H9 (cell line): ENCODE measurements around the gene FGD6. TPM values are rescaled to one million over a fixed set of nuclear protein-coding genes. Genes with fewer than 3 reads are reported as not detected.

Experiments used
- DNase-seq: peaks from one replicate; pipeline ENCODE4 v3.0.0-alpha.2; 2017
- H2AFZ ChIP-seq: one replicate; pipeline ENCODE4 v1.6.1; 2013; ENCODE audit warnings: mild to moderate bottlenecking, low read length, control low read depth, moderate library complexity
- H2AK5ac ChIP-seq: 2 replicates; pipeline ENCODE4 v1.6.1; 2013; ENCODE audit warnings: low read length, control low read depth, mixed read lengths; ENCODE audit not compliant: insufficient read length
- H2BK120ac ChIP-seq: one replicate; pipeline ENCODE4 v1.6.1; 2013; ENCODE audit warnings: low read depth, mild to moderate bottlenecking, low read length, control low read depth, inconsistent platforms; ENCODE audit not compliant: poor library complexity, severe bottlenecking
- H2BK12ac ChIP-seq: 2 replicates; pipeline ENCODE4 v1.6.1; 2013; ENCODE audit warnings: low read length, control low read depth, mixed read lengths, low read depth; ENCODE audit not compliant: insufficient read length
- H2BK15ac ChIP-seq: 2 replicates; pipeline ENCODE4 v1.6.1; 2013; ENCODE audit warnings: low read depth, low read length, control low read depth
- H2BK20ac ChIP-seq: one replicate; pipeline ENCODE4 v1.6.1; 2013; ENCODE audit warnings: low read depth, mild to moderate bottlenecking, low read length, control low read depth, inconsistent platforms; ENCODE audit not compliant: poor library complexity, severe bottlenecking
- H2BK5ac ChIP-seq: 2 replicates; pipeline ENCODE4 v1.6.1; 2013; ENCODE audit warnings: low read length, control low read depth, mixed read lengths; ENCODE audit not compliant: insufficient read length
- H3K14ac ChIP-seq: 2 replicates; pipeline ENCODE4 v1.6.1; 2013; ENCODE audit warnings: low read length, control low read depth; ENCODE audit not compliant: insufficient read depth
- H3K18ac ChIP-seq: 2 replicates; pipeline ENCODE4 v1.6.1; 2013; ENCODE audit warnings: low read depth, mild to moderate bottlenecking, mixed read lengths, low read length, control low read depth; ENCODE audit not compliant: insufficient read length
- H3K23ac ChIP-seq: 2 replicates; pipeline ENCODE4 v1.6.1; 2013; ENCODE audit warnings: low read length, control low read depth, mixed read lengths, low read depth; ENCODE audit not compliant: insufficient read length
- H3K23me2 ChIP-seq: 2 replicates; pipeline ENCODE4 v1.6.1; 2013; ENCODE audit warnings: low read depth, mild to moderate bottlenecking, mixed read lengths, low read length, control low read depth; ENCODE audit not compliant: insufficient read length, poor library complexity, severe bottlenecking
- H3K27ac ChIP-seq: 2 replicates; pipeline ENCODE4 v1.5.1; 2013; ENCODE audit warnings: low read length, control low read depth, mixed read lengths, low read depth; ENCODE audit not compliant: insufficient read length
- H3K27me3 ChIP-seq: 2 replicates; pipeline ENCODE4 v1.6.1; 2013; ENCODE audit warnings: low read length, control low read depth, inconsistent platforms; ENCODE audit not compliant: insufficient read depth
- H3K4ac ChIP-seq: 2 replicates; pipeline ENCODE4 v1.6.1; 2013; ENCODE audit warnings: low read depth, mild to moderate bottlenecking, control low read depth, inconsistent platforms, low read length, moderate library complexity
- H3K4me1 ChIP-seq: 2 replicates; pipeline ENCODE4 v1.6.1; 2013; ENCODE audit warnings: low read length, control low read depth, inconsistent platforms; ENCODE audit not compliant: insufficient read depth
- H3K4me2 ChIP-seq: 2 replicates; pipeline ENCODE4 v1.6.1; 2013; ENCODE audit warnings: low read length, control low read depth, mixed read lengths; ENCODE audit not compliant: insufficient read length, insufficient read depth
- H3K56ac ChIP-seq: 2 replicates; pipeline ENCODE4 v1.6.1; 2013; ENCODE audit warnings: low read depth, mild to moderate bottlenecking, mixed read lengths, low read length, control low read depth; ENCODE audit not compliant: insufficient read length
- H3K79me1 ChIP-seq: 2 replicates; pipeline ENCODE4 v1.6.1; 2013; ENCODE audit warnings: low read depth, mild to moderate bottlenecking, moderate library complexity, low read length, control low read depth, inconsistent platforms; ENCODE audit not compliant: insufficient read depth, poor library complexity, severe bottlenecking
- H3K79me2 ChIP-seq: 2 replicates; pipeline ENCODE4 v1.6.1; 2013; ENCODE audit warnings: low read length, control low read depth, inconsistent platforms; ENCODE audit not compliant: insufficient read depth
- H3K9ac ChIP-seq: 2 replicates; pipeline ENCODE4 v1.6.1; 2013; ENCODE audit warnings: low read length, control low read depth, mixed read lengths; ENCODE audit not compliant: insufficient read length; ENCODE audit errors: extremely low read depth
- H3K9me3 ChIP-seq: one replicate; pipeline ENCODE4 v1.6.1; 2013; ENCODE audit warnings: low read depth, low read length, inconsistent platforms; ENCODE audit not compliant: control insufficient read depth
- H3T11ph ChIP-seq: one replicate; pipeline ENCODE4 v1.6.1; 2013; ENCODE audit warnings: mild to moderate bottlenecking, low read length, control low read depth, inconsistent platforms
- H4K20me1 ChIP-seq: one replicate; pipeline ENCODE4 v1.6.1; 2013; ENCODE audit not compliant: control insufficient read depth, insufficient read length, insufficient read depth
- H4K5ac ChIP-seq: 2 replicates; pipeline ENCODE4 v1.6.1; 2013; ENCODE audit warnings: low read depth, mild to moderate bottlenecking, mixed read lengths, low read length, control low read depth; ENCODE audit not compliant: insufficient read length
- H4K8ac ChIP-seq: replicated peaks from 2 replicates; pipeline ENCODE4 v1.6.1; 2013; ENCODE audit warnings: low read length, control low read depth, mixed read lengths, low read depth; ENCODE audit not compliant: insufficient read length
- H4K91ac ChIP-seq: 2 replicates; pipeline ENCODE4 v1.6.1; 2013; ENCODE audit warnings: low read depth, mild to moderate bottlenecking, moderate library complexity, mixed read lengths, low read length, control low read depth; ENCODE audit not compliant: insufficient read length
- H3K27ac Mint-ChIP-seq, 3 experiments: 2 replicates in 2 of 3; 3 replicates in 1 of 3; pipeline ENCODE4 v1.8.0; 2020 to 2021; ENCODE audit warnings: mixed read lengths in 3 of 3, mild to moderate bottlenecking in 1 of 3, moderate library complexity in 1 of 3
- H3K27me3 Mint-ChIP-seq: 2 replicates; pipeline ENCODE4 v1.8.0; 2021; ENCODE audit warnings: low read depth, mild to moderate bottlenecking, moderate library complexity, mixed read lengths
- H3K36me3 Mint-ChIP-seq, 3 experiments: 2 replicates in 2 of 3; 3 replicates in 1 of 3; pipeline ENCODE4 v1.8.0; 2020 to 2021; ENCODE audit warnings: low read depth in 3 of 3, mixed read lengths in 3 of 3; ENCODE audit not compliant: insufficient read depth in 1 of 3
- H3K4me1 Mint-ChIP-seq, 2 experiments: 2 replicates each; pipeline ENCODE4 v1.8.0; 2020; ENCODE audit warnings: mixed read lengths in 2 of 2
- H3K4me3 Mint-ChIP-seq, 2 experiments: 2 replicates in 1 of 2; 3 replicates in 1 of 2; pipeline ENCODE4 v1.8.0; 2020 to 2021; ENCODE audit warnings: mild to moderate bottlenecking in 2 of 2, mixed read lengths in 2 of 2, moderate library complexity in 1 of 2
- H3K9me3 Mint-ChIP-seq, 2 experiments: 2 replicates in 1 of 2; 3 replicates in 1 of 2; pipeline ENCODE4 v1.8.0; 2020; ENCODE audit warnings: mild to moderate bottlenecking in 2 of 2, mixed read lengths in 2 of 2, moderate library complexity in 1 of 2
- CTCF ChIP-seq: fragments of 200-600 bp; sonication (generic); conservative IDR thresholded peaks from 3 replicates; pipeline ENCODE4 v1.8.0; 2021; ENCODE audit warnings: antibody characterized with exemption, mild to moderate bottlenecking
- WGBS: extraction: QIAGEN DNeasy Blood & Tissue Kit; methylation state at CpG from one replicate; pipeline ENCODE4 v1.1.7; 2013; ENCODE audit warnings: missing lambda C conversion rate, low lambda C conversion rate, mixed read lengths; ENCODE audit not compliant: insufficient read length; ENCODE audit errors: extremely low coverage; 5-methylcytosine and 5-hydroxymethylcytosine counted together
- total RNA-seq: library from RNA; stranded (reverse); gene quantifications from 2 replicates; pipeline ENCODE4 v1.2.1, GENCODE V29; 2021

FGD6 gene
- total RNA-seq, 1 experiment from 2014 or later, result 39.5 TPM

- Histone ChIP-seq H3K23me2 (no peaks in the 10 kb centered on the region), H3K79me2 (no peaks in the 10 kb centered on the region), H3K4ac (no peak overlapping the region), H3K27me3 (no peaks in the 10 kb centered on the region), H3K79me1 (no peaks in the 10 kb centered on the region), H3K9ac (no peak overlapping the region), H2BK15ac (no peak overlapping the region), H3K9me3 (no peaks in the 10 kb centered on the region), H2BK120ac (no peak overlapping the region), H4K5ac (no peak overlapping the region), H3T11ph (no peak overlapping the region), H3K4me1 (no peaks in the 10 kb centered on the region), H4K91ac (no peak overlapping the region), H3K23ac (no peak overlapping the region), H3K18ac (no peak overlapping the region), H3K56ac (no peak overlapping the region), H4K8ac (no peak overlapping the region), H3K4me2 (no peak overlapping the region), H2BK20ac (no peak overlapping the region), H3K27ac (no peak overlapping the region), H2AFZ (no peak overlapping the region), H2AK5ac (no peak overlapping the region), H4K20me1 (no peaks in the 10 kb centered on the region), H3K14ac (no peak overlapping the region), H2BK12ac (no peak overlapping the region), H2BK5ac (no peak overlapping the region)
- no peaks in the 10 kb centered on the region for H3K27me3 Mint-ChIP-seq
- H3K36me3 Mint-ChIP-seq, result peaks cover 8 to 55% (median 30%) of the 10 kb centered on the region in 3 experiments; a peak in 6 of 7 replicates
- no peak overlapping the region for H3K4me3 Mint-ChIP-seq
- WGBS, result no CpG with 5 or more reads among the region's 4 CpGs
- peaks cover 5 to 13% of the 10 kb centered on the region in 2 experiments for H3K4me1 Mint-ChIP-seq
- H3K9me3 Mint-ChIP-seq, result no peaks in the 10 kb centered on the region
- H3K27ac Mint-ChIP-seq, result peak overlapping the region in 2 of 3 experiments; percentile 41 to 67; a peak in 3 of 7 replicates
- no peak for TF ChIP-seq CTCF
- no peak for DNase-seq
These were observed 47.9 kb downstream of the FGD6 start for GRCh38 chr12:95169368-95169767.
